Activated CD4-positive, CD25-positive, alpha-beta regulatory T cell treated with anti-CD3 and anti-CD28 coated beads, Interleukin-2, amount 50 U/mL, for 24 hours (primary cell): ENCODE results near the gene GIGYF2.
"Not testable (repeated sequence)": the region's sequence is repeated elsewhere in the genome, so short reads cannot be mapped to it uniquely, and the experiment has no call there.

Source experiments
- ATAC-seq, 2 donors: fragments of 150-1000 bp; cut with Tn5 transposase; one replicate each; pipeline ENCODE4 v1.10.0; 2021; ENCODE audit warnings: mild to moderate bottlenecking in 1 of 2, moderate library complexity in 1 of 2

The GIGYF2 gene

DNA sequence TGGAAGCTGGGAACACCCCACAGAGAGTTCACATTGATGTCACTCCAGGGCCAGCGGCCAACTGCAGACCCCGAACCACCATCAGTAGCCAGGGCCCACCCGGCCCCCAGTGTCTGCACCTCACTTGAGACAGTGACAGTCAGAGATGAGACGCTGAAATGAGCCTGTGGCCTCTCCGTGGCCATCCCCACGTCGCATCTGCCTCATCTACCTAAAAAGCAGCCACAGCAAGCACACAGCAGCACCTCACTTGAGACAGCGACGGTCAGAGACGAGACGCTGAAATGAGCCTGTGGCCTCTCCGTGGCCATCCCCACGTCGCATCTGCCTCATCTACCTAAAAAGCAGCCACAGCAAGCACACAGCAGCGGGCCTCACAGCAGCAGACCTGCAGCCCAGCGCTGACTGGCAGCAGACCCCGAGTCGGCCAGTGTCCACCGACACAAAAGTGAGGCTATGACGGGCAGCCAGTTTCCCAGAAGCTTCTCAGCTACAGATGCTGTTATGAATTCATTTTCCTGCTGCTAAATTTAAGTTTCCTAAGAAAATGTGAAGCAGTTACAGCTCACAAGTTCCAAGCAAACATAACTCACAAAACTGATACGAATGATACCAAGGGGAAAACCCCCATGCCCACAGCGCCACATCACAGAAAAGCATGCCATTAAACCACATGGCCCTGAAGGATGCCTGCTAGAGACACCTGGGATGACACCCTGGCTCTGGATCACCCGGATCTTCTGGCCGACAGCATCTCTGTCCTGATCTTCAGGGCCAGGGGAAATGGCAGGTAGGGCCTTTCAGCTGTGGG lies 200.7 kb downstream of the GIGYF2 start:
- ATAC-seq: peak; percentile 62 to 69

DNA sequence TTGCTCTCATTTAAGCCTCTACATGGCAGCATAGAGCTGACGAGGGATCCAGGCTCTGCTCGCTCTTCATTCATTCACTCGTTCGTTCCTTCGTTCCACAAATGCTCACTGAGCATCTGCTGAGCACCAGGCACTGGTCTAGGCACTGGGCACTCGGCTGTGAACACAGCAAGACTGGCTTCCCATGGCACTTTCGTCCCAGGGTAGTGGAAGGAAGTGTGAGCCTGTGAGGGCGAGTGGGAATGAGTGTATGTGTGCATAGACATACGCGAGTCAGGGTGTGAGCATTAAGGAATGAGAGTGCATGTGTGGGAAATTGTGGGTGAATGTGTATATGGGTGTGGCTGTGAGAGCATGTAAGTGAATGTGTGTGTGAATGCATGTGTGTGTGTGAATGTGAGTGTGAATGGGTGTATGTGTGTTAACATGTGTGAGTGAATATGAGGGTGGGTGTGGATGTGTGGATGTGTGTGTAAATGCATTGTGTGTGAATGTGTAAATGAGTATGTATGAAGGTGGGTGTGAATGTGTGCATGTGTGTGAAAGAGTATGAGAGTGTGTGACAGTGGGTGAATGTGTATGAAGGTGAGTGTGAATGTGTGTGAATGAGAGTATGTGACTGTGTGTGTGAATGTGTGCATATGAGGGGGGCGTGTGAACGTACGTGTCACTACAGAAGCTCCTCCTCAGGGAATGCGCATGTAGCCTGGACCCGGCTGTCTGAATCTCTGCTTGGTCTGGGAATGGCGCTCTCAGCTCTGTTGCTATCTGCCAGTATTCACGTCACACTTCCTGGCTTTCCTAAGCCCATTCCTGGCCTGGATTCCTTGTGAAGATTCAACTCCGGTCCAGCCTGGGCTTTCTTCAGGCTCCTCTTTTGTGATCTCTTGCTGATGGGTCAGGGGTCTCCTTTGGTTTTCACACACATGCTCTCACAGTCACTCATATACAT lies 201.7 kb downstream of the GIGYF2 start:
- ATAC-seq: no peak

DNA sequence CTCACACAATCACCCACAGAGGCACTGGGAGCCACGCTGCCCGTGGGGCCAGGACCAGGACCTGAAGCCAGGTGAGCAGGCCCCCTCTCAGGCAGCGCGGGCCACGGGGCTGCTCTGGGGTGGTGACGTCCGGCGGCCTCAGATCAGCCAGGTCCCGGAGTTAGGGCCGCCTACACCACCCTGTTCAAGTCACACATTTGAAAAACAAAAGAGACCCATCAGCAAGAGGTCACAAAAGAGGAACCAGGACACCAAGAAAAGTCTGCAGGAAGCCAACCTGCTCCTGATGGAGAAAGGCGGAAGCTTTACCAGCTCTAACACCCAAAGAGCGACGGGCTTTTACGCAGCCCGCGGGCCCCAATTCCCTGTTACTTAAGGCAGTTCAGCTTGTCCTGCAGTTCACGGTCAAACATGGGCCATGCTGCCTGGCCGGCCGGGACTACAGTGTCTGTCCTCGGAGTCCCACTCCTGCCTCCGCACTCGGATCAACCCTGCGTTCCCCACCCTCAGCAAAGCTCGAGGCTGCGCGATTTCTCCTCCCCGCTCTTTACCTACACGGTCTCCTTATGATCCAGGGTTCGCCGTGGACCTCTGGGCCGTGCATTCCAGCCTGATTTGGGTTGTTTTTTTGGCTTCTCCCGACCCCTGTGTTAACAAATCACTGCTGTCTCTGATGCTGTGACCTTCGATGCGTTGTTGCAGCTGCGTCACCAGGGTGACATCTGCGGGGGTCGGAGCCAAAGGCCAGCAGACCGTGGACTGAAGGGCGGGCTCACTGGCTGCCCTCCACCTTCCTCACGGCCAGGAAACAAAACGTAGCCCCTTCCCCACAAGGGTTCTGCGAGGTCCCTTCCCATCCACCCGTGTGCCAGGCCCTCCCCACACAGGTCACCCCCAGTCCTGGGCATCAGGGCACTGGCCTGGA lies 203.9 kb downstream of the GIGYF2 start:
- no peak for ATAC-seq

- ATAC-seq: peak; percentile 83
Observed at GRCh38 chr2:232901736-232902578, 204.8 kb downstream of the GIGYF2 start.

GRCh38 chr2:232903989-232904388 lies 206.9 kb downstream of the GIGYF2 start:
- ATAC-seq: no peak

GRCh38 chr2:232906867-232907717 lies 210.0 kb downstream of the GIGYF2 start:
- ATAC-seq: not testable (repeated sequence)

DNA sequence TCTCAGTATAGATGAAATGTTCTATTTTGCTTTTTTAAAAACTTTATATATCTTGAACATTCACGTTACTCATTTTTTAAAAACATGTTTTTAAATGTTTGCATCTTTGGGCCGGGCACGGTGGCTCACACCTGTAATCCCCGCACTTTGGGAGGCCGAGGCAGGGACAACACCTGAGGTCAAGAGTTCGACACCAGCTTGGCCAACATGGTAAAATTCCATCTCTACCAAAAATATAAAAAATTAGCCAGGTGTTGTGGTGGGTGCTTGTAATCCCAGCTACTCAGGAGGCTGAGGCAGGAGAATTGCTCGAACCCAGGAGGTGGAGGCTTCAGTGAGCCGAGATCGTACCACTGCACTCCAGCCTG lies 210.6 kb downstream of the GIGYF2 start:
- not testable (repeated sequence) for ATAC-seq

- ATAC-seq: no peak
Observed at GRCh38 chr2:232908695-232909094, 211.6 kb downstream of the GIGYF2 start.
